SKM-1 (cell line): ENCODE data around the gene OR4A15.

Source experiments
- DNase-seq: peaks from one replicate; lab custom pipeline; 2025; ENCODE audit not compliant: unreplicated experiment; lab: John Stamatoyannopoulos, UW

Gene OR4A15

GRCh38 chr11:55367674-55368073, at the start of gene OR4A15:
Gene OR4A15, plus strand, starts transcription at chr11:55367974. Its CDS starts 0 bp downstream, at chr11:55367974.
- no peak for DNase-seq

GRCh38 chr11:55324500-55324899, 43.3 kb upstream of the OR4A15 start:
- no peak for DNase-seq

- DNase-seq: no peak
Observed at GRCh38 chr11:55342901-55343300, 24.9 kb upstream of the OR4A15 start, which contains the start of gene OR4A16. Gene OR4A16, plus strand, starts transcription at chr11:55343201. Its CDS starts 0 bp downstream, at chr11:55343201.

GRCh38 chr11:55345306-55345705, 22.5 kb upstream of the OR4A15 start:
- DNase-seq: no peak

- no peak for DNase-seq
Observed at GRCh38 chr11:55349032-55349431, 18.7 kb upstream of the OR4A15 start.

- peak; percentile 5 for DNase-seq
Observed at GRCh38 chr11:55357560-55358184, 10.1 kb upstream of the OR4A15 start.

- DNase-seq: no peak
Observed at GRCh38 chr11:55401011-55401410, 33.2 kb downstream of the OR4A15 start.
